Esophagus squamous epithelium (tissue), 4 donors: ENCODE measurements around the gene AMBP.

Experiments used
- CTCF ChIP-seq, 6 experiments: fragments of 450-650 bp in 4 of 6; fragments of 200-600 bp in 2 of 6; sonication (generic) in 2 of 6; IDR thresholded peaks; one replicate each; pipeline ENCODE4 v1.5.1; 2016 to 2019; ENCODE audit warnings: antibody characterized with exemption in 6 of 6, mild to moderate bottlenecking in 4 of 6, moderate library complexity in 4 of 6
- POLR2A ChIP-seq, 4 donors: fragments of 450-650 bp; IDR thresholded peaks; one replicate each; pipeline ENCODE4 v1.6.1; 2017; ENCODE audit warnings: antibody characterized with exemption in 4 of 4, mild to moderate bottlenecking in 4 of 4, moderate library complexity in 3 of 4

GRCh38 chr9:114014044-114014443, 64.1 kb downstream of the AMBP start:
- TF ChIP-seq CTCF (IDR thresholded peaks at IDR 0.05): no peak
- TF ChIP-seq POLR2A (IDR thresholded peaks at IDR 0.05): no peak
